NCI-H345 treated with DMSO at 0.1 percent for 48 hours (cell line): ENCODE data around the gene SMS.

Source experiments
- DNase-seq: peaks from one replicate; lab custom pipeline; 2025; ENCODE audit not compliant: unreplicated experiment; lab: John Stamatoyannopoulos, UW

Gene SMS

DNA sequence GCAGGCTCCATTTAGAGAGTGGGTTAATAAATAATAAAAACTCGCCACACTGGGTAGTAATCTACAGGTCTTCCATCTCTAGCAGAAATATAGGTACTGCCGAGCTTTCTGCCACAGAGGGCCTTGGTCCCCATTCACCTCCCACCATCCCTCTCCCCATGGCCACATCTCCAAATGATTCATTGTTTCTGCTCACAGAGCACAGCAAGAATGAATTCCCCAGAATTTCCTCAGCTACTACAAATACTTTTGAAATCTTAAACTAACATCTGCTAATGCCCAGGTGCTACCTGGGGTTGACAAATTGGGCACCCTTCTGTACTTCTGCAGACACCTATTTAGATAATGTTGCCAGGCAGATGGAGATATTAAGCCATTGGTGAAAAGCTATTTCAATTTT lies 96.7 kb downstream of the SMS start:
- no peak for DNase-seq

DNA sequence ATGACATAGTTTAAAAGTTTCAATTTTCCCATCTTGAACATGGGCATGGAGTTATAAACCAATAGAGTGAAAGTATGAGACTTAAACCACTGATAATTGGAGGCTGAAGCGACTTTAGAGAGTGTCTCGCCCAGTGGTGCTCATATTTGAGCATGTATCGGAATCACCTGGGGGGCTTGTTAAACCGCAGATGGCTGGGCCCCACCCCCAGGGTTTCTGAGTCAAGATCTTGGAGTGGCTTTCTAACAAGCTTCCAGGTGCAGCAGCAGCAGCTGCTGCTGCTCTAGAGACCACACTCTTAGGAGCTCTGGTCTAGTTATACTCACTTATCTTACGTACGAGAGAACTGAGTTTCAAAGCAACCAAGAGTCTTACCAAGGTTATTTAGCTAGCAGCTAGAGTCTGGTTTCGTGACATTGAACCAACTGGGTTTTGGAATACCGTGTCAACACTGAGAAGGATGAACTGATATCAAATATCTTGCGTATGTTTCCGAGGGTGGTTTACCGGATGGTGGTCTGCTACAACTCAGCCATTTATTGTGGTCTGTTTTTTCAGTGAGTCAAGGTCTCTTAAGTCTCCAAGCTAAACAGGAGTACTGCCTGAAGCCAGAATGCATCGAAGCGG lies 97.5 kb downstream of the SMS start:
- DNase-seq, result no peak

DNA sequence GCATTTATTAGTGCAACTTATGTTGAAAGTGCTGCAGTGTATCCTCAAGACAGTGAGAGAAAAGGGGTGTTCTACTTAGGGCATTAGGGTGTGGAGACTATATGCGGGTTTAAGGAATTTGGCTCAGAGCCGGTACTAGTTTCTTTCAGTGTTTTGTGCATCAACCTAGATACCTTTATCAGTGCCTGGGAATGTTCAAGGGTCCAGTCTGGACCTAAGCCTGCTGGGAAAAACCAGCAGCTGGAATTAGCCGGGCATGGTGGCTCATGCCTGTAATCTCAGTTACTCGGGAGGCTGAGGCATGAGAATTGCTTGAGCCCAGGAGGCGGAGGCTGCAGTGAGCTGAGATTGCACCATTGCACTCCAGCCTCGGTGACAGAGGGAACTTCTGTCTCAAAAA lies 99.0 kb downstream of the SMS start:
- no peak for DNase-seq

DNA sequence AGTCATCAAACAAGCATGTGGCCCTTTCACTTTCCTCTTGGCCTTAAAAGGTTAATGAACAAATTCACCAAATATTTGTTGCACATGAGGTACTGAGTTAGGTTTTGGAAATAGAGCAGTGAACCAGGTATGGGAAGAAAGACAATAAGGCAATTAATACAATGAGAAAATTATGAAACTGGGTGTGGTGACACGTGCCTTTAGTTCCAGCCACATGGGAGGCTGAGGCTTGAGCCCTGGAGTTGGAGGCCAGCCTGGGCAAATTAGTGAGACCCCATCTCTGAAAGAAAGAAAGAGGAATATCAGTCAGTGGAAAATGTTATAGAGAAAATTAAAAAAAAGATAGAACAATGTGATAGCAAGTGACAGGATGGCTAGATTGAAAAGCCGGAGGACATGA lies 99.7 kb downstream of the SMS start:
- no peak for DNase-seq

DNA sequence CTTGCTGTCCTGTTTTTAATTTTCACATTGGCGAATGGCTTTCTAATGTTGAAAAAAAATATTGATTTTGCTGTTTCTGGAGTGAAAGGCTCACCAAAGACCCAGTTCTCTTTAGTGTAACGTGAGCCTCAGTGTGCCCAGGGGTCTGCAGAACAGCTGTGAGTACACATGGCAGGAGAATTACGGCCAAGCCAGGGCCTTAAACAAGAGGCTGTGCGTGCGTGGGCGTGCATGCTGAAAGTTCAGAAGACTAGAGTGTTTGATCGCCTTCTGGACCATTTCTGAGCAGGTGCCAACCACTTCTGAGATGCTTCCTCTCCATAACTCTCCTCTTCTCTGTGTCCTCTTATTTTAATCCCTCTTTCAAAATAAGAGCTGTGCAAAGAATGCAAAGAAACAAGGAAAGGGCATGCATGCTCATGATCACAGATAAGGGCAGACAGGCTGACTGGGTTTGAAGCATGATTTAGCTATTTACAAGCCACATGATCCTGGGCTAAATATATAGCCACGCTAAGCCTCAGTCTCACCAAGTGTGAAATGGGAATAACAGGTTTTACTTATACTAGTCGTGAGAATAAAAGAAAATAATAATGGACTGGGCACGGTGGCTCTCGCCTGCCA lies 101.5 kb downstream of the SMS start:
- no peak for DNase-seq

DNA sequence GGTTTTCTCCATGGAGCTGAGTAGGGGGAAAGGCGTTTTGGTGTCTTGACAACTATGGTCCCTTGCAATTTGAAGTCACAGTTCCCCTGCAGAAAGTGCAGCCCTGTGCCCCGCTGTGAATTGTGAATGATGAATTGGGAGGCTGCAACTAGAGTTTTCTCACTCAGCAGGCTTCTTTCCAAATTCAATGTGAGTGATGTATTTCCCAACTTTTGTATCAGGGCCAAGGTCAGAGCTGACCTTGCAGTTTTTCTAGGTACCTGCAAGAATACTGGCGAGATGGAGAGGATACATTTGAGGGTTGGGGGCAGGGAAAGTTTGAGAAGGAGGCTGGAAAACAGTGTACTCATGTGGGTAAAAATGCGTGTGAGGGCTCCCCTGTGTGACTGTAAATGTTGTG lies 103.4 kb downstream of the SMS start:
- no peak for DNase-seq
